22Rv1 (cell line): ENCODE data around the gene PKNOX2.

Experiments used
- H3K27ac ChIP-seq: fragments of 450-650 bp; 2 replicates; pipeline ENCODE4 v1.5.1; 2017
- ZFX ChIP-seq: fragments of 450-650 bp; IDR thresholded peaks from 2 replicates; pipeline ENCODE4 v1.6.1; 2017; ENCODE audit warnings: antibody characterized with exemption, borderline replicate concordance
- TF ChIP-seq, protein P1 (sequence below): fragments of 450-650 bp; IDR thresholded peaks from 2 replicates; pipeline ENCODE4 v1.5.1; 2017; ENCODE audit warnings: mild to moderate bottlenecking

The PKNOX2 gene

DNA sequence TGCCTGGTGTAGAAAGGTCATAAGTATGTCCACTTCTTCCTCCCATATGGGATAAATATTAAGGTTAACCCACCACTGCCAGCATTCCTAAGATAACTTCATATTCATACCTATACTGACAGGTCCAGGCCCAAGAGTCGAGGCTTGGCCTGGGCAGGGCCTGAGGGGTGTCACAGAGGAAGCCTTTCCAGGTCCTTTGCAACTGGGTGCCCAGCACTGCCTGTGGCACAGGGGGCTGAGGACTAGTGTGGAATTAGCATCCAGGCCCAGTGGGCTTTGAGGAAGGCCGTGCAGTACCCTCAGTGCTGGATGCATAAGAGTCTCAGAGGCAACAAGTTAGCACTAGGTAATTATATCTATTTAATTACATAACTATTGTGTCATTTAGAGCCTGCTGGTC is 65.4 kb downstream of the PKNOX2 start:
- no peak overlapping the region for H3K27ac ChIP-seq
- TF ChIP-seq, protein P1, sequence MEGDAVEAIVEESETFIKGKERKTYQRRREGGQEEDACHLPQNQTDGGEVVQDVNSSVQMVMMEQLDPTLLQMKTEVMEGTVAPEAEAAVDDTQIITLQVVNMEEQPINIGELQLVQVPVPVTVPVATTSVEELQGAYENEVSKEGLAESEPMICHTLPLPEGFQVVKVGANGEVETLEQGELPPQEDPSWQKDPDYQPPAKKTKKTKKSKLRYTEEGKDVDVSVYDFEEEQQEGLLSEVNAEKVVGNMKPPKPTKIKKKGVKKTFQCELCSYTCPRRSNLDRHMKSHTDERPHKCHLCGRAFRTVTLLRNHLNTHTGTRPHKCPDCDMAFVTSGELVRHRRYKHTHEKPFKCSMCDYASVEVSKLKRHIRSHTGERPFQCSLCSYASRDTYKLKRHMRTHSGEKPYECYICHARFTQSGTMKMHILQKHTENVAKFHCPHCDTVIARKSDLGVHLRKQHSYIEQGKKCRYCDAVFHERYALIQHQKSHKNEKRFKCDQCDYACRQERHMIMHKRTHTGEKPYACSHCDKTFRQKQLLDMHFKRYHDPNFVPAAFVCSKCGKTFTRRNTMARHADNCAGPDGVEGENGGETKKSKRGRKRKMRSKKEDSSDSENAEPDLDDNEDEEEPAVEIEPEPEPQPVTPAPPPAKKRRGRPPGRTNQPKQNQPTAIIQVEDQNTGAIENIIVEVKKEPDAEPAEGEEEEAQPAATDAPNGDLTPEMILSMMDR, result no peak
- no peak for TF ChIP-seq ZFX

DNA sequence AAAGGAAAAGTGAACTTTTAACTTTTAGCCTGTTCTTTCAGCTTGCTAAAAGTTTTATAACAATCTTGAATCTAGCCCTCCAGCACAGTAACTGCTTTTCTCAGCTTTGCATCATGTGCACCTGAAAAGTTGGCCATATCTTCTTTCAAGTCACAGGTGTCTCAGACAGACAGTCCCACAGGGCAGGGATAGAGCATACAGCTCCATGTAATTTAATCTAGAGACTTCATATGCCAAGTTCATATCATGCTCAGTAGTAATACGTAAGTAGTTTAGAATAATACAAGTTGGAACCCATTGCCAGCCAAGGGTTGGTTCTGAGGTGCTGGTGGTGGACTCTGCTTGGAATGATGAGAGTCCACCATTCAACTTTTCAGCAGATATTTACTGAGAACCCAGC is 68.6 kb downstream of the PKNOX2 start:
- TF ChIP-seq, protein P1, result no peak
- no peak for TF ChIP-seq ZFX
- H3K27ac ChIP-seq, result no peak overlapping the region

DNA sequence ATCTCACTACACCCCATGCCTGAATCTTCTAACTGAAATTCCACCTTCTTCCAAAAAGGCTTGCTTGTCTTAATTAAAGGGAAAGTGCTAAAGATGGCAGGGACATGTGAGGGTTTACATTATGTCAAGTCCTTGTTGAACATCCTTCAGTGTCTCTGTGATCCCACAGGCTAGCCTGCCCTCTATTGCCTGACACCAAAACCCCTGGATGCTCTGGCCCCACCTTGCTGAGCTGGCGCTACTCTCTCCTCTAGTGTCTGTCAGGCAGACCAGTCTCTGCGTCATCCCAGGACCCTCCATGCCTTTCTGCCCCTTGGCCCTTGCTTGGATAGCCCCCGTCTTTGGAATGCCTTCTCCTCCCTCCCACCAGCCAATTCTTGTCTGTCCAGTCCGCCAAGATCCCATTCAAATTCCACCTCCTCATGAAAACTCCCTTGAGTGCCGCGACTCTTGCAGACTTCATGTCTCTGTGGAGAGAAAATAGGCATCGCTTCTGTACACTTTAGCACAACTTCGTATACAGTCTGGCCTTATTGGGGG is 69.3 kb downstream of the PKNOX2 start:
- no peak for TF ChIP-seq ZFX
- TF ChIP-seq, protein P1, result no peak
- H3K27ac ChIP-seq, result no peak overlapping the region

DNA sequence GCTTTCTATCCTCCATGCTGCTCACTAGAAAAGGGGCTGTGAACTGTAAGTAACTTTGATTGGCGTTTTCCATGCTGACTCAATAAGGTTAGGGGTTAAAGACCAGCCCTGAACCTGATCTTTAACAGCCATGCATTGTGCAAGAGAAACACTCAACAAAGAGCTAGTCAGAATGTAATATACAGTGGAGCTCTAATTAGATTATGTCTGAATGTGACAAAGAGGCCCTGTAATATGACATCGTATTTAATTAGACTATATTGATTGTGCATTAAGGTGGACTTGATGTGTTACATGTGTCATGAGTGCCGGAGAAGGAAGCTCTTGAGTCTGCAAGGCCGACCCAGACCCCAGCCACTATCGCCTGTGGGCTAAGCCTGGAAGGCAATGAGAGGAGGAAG is 70.5 kb downstream of the PKNOX2 start:
- TF ChIP-seq ZFX, result no peak
- TF ChIP-seq, protein P1, result no peak
- H3K27ac ChIP-seq, result no peak overlapping the region

DNA sequence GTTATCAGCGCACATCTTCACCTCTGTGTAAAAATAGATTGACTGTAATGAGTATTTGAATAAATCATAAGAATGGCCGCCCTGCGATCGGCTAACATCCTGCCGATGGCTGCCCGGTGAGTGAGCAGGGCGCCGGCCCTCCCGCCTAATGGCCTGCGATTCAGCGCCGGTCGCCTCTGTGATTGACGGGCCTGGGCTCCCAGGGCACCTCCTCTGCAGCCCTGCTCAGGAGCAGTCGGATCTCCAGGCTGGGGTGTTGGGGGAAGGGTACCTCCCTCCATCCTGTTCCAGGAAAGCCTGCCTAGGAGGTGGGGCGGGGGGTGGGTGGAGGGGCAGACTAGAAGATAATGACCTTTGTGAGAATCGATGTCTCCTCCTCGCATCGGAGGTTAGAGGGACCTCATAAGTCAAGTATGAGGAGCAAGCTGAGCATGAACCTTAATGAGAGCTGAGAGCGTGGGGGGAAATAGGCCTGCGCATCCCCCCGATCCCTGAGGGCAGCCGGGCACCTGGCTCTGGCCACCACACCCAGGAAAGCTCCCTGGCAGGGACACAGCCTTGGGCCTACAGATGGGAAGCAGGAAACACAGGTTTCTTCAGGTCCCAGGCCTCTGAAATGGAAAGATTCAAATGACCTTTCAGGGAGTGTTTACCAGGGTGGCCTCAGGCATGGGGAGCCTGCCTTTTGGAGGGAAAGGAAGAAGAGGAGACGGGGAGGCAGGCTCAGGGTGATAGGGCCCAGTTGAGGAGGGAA is 71.7 kb downstream of the PKNOX2 start:
- no peak overlapping the region for H3K27ac ChIP-seq
- TF ChIP-seq, protein P1, result no peak
- no peak for TF ChIP-seq ZFX

DNA sequence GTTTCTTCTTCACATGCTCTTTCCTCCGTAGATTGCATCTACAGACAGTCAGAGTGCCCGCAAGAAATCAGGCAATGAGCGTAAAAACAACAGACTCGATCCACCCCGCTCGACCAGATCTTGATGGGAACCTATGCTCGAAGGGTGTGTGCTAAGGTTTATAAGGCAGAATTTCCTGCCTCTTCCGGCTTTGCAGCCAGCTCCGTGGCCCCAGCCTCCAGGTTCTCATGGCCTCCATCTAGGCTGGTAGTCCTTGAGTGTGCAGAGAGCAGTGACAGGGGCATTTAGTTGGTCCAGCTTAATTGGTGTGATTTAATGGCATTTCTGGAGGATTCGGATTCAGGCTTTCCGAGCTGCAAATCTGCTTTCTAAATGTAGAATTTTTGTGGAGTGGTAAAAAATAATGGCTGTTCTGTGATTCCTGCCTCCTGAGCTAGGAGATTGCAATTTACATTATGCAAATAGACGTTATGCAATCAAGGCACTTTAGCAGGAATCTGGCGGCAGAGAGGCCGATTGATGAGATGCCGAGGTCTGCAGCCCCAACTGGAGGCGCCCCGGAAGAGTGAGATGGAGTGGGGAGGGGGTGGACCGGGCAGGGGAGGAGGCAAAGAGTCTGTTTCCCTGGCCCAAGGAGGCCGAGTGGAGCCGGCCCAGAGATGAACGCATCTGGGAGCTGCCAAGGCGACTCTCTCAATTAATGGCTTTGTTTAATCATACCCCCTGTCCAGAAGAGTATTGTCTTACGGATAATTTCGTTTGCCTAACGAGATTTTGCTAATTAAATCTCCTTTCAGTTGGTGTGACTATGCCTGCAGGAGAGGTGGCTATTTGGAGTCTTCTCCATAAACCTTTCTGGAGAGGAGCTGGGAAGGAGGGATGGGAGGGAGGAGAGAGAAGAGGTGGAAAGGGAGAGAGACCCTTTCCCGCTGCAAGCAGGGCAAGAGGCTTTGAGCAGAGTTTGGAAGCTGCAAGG is 75.3 kb downstream of the PKNOX2 start:
- no peak overlapping the region for H3K27ac ChIP-seq
- no peak for TF ChIP-seq ZFX

DNA sequence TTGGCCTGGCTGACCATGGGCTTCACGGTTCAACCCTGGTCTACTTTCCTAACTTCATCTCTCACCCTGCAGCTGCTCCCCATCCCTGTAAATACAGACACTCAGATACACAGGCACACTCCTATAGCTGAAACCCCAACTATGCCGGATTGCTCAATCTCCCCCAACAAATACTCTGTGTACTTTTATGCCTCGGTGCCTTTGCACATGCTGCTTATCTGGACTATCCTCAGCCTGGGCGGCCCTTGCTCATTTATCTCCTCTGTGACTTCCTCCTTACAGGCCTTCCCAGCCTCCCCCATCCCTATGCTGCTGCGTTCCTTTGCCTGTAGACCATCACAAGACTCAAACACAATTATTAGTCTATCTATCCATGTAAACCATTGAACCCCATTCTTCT is 76.6 kb downstream of the PKNOX2 start:
- TF ChIP-seq, protein P1, result no peak
- TF ChIP-seq ZFX, result no peak
- H3K27ac ChIP-seq, result no peak overlapping the region
